ENCODE data around the gene ING3.

ING3 gene

DNA sequence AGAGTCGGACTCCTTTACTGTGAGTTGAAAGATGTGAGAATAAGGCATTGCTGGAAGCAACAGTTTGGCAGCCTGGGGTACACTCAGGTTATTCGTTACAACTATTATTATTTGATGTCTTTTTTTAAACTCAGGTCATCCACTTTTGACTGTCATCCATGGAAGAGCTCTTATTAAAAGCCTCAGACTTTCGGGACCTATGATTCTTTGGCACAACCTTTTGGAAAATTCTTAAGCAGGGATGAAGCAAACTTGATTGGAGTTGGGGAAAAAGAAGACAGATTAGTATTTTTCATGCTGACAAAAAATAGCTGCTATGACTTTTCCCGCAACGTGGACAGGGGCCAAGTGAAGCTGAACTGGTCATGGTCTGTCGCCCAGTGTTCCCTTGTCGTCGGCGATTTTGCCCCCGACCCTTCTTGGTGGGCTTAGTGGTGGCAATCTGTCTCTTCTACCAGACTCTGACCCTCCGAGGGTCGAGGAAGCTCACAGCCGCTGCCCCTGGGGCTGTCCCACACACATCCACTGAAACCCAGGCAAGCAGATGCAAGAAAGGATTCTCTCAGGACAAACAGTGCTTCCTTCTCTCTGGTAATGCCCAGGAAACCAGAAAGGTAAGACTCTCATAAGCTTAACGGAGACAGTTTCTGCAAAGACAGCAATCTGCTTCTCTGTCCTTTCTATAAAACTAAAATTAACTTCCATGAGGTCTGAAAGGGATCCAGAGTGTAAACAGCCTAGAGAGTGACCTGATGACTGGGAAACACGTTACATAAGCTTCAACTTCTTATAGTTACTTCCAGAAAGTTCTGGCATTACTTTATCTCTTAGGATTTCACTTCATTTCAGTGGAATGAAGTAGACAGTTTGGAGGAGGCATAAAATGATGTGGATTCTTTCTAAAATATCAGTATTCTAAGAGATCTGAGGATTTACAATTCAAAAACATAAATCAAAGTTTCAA, 39.0 kb downstream of the ING3 start:
- DNase-seq: no peak

DNA sequence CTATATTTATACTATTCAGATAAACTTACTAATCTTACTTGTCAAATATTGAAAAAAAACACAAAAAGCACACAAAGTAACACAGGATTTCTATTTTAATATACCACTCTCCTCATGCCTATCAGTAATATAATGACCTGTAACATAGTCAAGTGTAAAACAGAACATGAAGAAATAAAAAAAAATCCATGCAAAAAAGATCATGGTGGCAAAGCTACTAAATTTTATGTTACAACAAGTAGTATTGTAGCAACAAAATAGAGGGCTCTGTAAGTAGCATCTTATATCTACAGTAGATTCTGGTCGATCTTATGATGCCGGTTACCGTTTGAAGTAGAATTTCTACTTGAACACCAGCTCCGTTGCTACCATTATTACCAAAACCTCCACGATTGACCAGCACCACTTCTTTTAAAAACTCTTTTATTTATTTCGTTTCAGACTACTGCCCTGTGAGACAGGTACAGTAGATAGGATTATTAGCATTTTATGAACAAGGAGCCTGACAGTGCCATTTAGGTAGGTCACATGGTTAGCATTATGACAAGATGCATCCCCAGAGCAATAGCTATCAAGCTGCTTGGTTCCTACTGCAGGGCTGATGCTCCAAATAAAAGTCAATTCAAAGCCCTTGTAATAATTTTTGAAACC, 40.0 kb downstream of the ING3 start:
- DNase-seq: no peak

DNA sequence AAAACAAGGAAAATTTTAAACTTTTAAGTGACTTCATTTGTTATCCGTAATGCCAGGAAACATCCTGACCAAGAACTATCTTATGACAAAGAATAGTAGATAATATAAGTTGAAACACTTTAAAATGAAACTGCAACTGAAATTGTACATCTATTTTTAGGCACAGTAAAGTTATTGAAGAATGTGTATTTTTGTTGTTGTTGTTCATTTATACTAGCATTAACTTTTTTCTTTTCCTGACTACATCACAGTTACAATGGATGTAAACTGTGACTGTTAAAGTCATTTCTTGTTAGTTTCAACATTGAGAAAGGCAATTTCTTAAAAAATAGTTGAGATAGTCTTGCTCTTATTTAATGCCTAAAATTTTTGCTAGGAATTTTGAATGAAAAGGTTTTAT, 40.6 kb downstream of the ING3 start:
- DNase-seq: no peak

DNA sequence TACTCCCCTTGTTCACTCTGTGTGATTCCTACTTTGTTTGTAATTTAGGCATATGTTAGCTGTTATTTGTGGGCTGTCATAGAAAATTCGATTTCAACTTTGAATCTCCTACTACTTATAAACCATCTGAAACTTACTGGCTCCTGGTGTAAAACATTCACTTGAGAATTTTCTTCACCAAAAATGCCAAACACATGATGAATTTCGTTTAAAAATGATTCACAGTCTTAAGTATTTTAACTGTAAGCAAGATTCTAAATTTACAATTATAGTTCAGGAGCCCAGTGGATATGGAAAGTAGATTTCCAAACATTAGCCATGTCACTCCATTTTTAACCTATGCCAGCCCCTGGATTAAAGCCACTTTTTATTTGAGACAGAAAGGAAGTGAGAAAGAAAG, 41.0 kb downstream of the ING3 start:
- no peak for DNase-seq

DNA sequence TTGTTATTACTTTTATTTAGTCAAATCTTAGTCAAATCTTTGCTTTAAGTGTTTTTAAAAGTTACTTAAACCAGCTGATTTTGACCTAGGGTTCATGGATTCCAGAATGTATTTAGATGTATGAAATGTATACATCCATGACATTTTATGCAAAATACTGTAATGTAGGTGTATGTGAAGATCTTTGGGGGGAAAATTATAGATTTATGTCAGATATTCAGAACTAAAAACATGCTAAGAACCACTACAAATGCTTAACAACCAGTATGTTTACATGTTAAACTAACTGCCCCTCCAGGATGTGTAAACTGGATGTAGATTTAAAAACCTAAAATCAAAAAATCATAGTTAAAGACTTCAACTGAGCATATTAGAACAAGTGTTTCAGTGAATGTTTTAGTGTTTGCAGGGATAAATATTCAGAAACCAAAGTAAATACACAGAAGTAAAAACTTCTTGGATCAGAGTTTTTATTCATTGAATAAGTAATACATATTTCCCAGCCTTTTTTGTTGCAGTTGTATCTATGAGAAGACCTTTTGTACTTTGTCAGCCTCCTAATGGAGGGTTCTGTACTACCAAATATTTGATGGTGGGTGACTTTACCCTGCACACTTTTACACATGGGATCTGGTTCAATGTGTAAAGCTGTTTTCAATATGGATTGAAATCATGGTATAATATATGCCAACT, 41.8 kb downstream of the ING3 start:
- DNase-seq: no peak

DNA sequence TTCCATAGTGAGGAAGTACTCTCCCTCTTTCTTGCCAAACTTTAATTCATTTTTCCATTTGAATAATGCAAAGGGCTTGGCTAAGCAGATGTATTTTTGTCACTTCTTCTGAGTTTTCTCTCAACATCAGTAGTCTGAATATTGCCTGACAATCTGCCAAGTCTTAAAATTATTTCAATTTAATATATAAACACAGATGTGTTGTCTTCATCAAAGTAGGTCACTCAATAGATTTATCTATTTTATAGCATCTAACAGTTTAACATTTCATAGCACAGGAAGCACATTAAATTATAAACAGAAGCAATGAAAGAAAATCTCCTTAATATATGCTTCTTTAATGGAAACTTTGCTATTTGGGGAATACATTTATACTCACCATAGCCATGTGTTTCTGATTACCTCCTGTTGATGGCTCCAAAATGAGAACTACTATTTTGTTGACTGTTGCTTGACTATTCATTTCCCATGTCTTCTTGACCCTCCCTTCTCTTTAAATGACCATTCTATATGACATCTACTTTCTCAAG, 42.5 kb downstream of the ING3 start:
- DNase-seq: no peak

DNA sequence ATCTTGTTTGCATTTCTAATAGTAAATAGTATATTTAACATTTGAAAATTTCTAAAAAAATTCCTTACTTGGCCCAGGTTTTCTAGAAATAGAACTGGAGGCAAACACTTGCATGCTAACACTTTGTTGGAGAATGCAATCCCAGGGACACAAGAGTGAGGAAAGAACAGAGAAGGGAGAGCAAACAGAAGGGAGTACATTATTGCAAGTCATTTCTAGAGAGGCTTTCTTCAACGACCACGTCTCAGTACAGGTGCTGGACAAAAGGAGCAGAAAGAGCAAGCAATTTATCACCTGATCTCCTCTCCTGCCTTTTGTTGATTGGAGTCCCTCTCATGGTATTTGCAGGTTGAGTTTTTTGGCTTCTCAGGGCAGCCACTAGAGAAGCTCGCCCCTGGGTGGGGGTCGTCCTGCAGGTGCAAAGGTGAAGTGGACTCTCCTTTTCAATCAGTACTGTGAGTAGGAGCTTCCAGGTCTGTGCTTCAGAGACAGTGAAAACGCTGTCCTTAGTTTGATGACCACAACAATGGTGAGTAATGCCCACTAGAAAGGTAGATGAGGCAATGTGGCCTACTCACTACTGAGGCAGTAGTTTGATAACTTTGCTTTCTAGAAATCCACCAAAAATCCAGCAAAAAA, 43.1 kb downstream of the ING3 start:
- DNase-seq: no peak

DNA sequence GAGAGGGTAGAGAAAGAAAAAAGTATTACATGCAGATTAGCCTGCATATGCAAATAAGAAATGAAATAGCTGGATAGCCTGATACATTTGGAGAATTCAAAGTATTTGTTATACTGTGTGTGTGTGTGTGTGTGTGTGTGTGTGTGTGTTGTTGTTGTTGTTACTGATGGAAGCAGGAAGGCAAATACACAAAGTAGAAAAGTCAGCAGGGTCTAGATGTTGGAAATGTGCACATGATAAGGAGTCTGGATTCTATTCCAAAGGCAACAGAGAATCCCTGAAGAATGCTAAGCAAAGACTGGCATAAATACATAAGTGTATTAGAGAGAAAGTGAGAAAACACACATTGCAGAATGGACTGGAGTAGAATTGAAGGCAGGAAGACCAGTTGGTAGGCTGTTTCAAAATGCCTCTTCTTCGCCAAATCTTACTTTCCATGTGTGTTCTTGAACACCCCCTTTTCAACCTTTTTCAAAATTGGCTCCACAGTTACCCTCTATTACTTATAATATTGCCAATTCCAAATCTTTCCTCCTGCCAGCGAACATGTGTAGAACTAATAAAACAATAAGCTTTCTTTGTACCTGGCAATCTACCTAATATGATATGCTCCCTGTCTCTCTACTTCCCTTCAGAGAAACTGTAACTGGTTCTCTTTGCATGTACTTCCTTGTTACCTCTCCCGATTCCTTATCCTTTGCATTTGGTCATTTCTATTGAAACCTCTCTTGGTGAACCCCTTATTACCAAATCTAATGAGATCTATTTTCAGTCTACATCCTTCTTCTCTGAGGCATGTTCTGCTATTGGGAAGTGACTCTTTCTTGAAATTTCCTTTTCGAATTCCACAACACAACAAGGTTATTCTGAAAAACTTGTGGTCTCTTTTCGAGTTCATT, 44.2 kb downstream of the ING3 start:
- no peak for DNase-seq

DNA sequence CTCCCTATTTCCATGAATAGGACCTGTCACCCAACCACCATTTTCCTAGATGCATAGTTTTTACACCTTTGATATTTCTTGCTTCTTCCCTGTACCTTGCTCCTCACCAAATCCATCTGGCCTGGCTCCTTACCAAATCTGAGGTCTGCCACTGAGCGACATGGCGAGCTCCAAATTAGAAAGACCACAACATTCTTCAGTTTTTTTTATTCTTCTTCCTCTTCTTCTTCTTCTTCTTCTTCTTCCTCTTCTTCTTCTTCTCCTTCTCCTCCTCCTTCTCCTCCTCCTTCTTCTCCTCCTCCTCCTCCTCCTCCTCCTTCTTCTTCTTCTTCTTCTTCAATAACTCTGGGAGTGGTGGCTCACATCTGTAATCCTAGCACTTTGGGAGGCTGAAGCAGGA, 45.1 kb downstream of the ING3 start:
- no peak for DNase-seq

DNA sequence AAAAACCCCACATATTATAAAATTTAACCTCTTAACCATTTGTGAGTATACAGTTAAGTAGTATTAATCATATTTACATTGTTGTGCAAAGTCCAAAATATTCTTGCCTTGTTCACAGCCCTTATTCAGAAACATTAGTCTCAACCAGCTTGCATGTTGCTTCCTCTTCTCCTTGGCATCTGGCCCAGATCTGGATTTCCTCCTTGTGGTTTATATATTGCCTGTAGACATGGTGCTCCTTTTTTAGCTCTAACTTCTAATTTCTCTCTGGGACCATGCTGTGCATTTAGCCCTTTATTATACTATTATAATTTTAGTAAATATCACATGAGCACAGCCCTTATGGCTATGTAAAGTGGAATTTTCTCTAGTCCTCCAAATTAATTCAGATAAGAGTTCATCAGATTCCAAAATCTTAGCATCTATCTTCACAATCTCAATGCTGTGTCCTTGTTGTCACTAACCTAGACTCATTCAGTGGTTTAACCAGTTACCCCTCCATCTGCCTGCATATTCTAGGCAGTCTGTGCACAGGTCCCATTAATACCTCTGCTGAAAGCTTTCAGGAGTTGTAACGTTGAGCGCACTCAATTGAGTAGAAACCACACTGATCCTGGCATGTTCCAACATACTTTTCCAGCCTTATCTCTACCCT, 45.9 kb downstream of the ING3 start:
- DNase-seq: no peak

DNA sequence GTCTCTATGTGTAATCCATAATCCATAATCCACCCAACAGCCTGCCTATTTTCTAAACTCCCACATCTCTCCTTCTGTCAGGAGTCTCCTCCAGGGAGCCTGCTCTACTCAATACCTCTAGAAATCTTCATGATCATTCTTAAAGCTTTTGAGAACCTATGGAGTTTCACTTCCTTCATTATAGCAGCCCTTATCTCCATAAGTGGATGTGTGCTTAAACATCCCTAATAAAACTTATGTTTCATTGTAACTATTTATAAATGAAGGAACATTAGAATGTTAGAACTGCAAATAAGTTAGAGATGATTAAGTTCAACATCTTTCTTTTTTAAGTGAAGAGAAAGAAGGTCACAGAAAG, 46.4 kb downstream of the ING3 start:
- no peak for DNase-seq

DNA sequence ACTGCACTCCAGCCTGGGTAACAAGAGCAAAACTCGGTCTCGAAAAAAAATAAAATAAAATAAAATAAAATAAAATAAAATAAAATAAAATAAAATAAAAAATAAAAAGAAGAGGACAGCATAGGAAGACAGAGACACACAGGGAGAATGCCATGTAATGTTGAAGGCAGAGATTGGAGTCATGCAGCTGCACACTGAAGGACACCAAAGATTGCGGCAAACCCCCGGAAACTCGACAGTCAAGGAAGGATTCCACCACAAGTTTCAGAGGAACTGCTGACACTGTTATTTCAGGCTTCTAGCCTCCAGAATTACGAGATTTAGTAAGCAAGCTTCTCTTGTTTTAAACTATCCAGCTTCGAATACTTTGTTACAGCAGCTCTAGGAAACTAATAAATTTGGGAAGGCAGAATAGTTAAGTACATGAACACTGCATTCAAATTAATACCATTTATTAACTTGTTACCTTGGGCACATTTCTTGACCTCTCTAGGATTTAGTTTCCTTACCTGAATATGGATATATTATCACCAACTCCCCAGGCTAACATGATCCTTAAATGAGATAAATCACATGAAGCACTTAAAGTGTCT, 47.4 kb downstream of the ING3 start:
- no peak for DNase-seq

DNA sequence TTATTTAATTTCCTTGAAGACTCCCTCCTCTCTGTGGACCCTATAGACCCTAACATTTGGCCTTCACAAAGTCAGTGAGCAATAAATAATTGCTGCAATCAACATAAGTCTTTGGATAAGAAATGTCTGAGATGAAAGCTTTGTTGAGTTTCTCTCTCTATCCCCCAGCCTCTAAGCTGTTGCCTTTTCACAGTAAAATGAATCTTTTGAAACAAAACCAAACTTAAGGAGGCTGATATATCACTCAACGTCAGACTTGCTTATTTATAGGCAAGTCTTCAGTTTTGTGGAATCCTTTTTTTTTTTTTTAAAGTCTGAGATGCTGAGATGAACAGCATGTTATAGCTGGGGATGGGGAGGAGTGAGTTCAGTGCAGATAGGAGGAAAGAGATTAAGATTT, 47.9 kb downstream of the ING3 start:
- DNase-seq: no peak

DNA sequence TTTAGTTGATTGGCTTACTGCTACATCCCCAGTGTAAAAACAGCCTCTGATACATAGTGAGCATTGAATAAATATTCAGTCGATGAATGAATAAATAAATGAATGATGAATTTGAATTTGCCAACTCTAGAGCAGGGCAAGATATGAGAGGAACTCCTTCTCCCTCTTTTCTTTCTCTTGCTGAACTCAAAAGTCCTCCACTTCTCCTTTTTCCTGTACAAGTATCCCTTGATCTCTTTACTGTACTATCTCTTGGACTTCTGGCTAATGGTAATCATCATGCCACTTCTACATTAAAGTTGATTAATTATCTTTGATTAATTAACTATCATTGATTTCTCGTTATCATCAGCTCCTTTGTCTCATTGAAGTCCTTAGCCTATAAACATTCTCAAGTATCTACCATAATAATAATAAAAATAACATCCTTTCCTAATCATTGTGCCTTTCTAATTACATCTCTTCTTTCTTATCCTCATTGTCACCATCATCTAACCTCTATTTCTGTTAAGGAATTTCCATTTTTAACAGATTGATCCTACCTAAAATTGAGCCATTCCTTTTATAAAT, 48.5 kb downstream of the ING3 start:
- DNase-seq: no peak

DNA sequence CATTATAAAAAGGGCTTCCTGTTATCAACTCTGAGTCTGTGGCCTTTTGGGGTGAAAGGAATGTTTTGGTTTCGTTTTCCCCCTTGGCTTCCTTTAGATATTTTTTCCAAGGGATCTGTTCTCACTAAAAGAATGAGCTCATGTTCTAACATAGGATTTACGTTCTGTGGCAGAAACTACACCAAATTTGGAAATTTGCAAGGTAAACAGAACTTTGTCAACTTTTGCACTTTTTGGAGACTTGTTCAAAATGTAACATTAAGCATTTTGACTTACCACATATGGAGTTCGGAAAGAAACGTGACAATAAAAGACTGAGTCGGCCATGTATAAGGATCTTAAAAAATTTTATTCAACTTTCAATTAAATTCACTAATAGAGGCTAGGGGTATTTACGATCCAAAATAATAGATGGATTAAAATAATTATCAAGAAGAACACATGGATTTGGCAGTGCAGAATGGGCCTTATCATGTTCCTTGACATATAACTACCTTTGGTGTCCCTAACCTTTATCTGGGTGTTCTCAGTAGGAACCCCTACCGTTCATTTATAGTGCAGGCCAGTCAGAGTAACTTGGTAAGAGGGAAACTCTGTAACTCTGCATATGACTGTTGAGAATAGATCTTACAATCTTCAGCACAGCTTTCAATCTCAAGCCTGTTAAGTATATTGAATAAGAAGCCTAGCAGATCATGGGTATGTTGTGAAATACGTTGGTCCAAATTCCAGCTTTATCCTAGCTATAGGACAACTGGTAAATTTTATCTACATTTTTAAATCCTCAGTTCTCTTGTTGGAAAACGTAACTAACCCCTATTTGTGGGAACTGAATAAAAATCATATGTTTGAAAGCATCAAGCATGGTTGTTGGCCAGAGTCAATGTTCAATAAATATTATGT, 49.8 kb downstream of the ING3 start:
- DNase-seq: no peak

DNA sequence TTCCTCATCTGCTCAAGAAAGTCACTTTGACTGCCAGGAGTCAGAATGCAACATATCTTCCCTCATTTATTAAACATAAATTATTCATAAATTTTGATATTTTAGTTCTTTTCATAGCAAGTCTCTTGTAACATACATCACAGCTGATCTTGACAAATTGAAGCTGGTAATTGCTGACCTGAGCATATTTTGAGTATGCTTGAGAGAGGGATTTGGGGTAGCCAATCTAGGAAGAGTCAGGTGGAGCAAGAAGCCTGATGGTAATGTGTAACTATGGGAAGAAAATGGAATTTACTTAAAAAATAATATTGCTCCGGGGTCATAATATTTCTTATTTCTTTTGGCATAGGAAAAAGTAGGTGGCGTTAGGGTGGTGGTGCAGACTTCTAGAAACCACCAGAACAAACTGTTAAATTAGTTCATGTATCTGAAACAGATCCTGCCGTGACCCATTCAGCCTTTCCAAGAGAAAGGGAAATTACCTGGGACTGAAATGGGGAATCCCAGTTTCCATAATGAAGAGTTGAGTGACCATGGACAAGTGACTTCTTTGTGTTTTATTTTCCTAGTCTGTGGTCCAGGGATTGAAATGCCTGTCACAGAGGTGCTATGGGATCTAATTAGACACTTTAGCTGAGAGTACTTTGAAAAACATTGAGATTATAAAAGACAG, 50.8 kb downstream of the ING3 start:
- no peak for DNase-seq

DNA sequence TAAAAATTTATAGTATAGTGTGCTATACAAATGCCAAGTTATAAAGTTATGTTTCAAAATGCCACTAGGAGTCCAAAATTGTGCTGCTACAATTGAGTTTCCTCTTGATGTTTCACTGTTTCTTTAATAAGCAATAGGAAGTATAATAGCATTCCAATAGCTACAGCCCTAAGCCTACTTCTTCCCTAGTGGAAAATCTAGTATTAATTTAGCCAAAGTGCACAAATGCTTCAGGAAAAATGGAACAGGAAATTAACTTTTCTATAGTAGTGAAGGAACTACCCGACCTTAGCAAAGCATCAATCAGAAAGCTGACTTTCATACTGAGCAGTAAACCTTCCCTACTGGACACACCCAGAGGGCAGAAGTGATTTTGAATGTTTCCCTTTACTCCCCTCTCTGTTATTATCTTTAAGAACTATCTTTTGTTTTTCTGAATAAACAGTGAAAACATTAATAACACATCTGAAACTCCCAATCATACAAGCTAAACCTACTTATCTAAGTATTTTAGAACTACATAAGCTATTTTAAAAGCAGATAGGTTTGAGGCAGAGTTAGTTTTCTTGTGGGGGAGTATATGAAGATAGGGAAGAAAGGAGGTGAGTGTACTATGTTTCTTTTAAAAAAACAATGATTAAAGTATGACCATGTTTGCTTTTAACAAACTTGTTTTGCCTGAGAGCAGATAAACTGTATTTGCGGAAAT, 51.6 kb downstream of the ING3 start:
- no peak for DNase-seq

DNA sequence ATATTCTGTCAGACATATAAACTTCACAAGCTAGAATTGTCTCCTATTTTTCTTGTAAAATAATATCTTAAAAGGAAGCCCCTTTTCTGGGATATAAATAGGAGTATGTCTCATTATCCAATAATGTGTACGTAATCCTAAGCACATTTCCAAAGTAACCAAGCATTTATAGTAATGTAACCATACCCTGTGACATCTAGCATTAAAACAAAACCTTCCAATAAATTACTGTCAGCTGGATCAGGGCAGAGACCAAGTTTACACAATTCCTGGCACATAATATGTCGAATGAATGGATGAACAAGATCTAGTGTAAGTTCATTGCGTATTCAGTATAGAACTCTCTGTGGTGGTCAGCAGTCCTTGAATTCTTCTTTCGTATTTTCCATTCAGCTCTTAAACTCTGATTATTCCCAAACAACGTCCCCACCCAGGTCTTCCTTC, 52.2 kb downstream of the ING3 start:
- DNase-seq: no peak

Data from NCI-H1436 (cell line).